Stimulated activated CD4-positive, alpha-beta T cell treated with anti-CD3 and anti-CD28 coated beads, TNF-alpha, amount 100 ng/mL, for 4 hours (primary cell): ENCODE data around the gene MLPH.

ENCODE experiments used
- DNase-seq, 3 experiments: peaks; one replicate each; pipeline ENCODE4 v3.0.0-alpha.2; 2020; ENCODE audit warnings: low read depth in 3 of 3

Gene MLPH

GRCh38 chr2:237601453-237602116 lies 114.5 kb downstream of the MLPH start:
- DNase-seq, result no peak

- no peak for DNase-seq
Observed at GRCh38 chr2:237602409-237602808, 115.4 kb downstream of the MLPH start.

- DNase-seq, result no peak
Observed at GRCh38 chr2:237603049-237603717, 116.1 kb downstream of the MLPH start.

GRCh38 chr2:237603718-237604362 lies 116.8 kb downstream of the MLPH start:
- peak in 2 of 3 experiments; percentile 24 to 37 for DNase-seq

GRCh38 chr2:237604391-237604790 lies 117.3 kb downstream of the MLPH start:
- no peak for DNase-seq
